Endothelial cell (in vitro differentiated cells): Measurements from ENCODE around the gene MRC1. TPM values are rescaled to one million over a fixed set of nuclear protein-coding genes. Genes with fewer than 3 reads are reported as not detected.

ENCODE experiments used
- DNase-seq: peaks from one replicate; pipeline ENCODE4 v3.0.0; 2021; ENCODE audit warnings: low spot score
- H3K27ac Mint-ChIP-seq: one replicate; pipeline ENCODE4 v1.8.0; 2021; ENCODE audit warnings: mixed read lengths, inconsistent platforms; ENCODE audit not compliant: unreplicated experiment
- H3K27me3 Mint-ChIP-seq: one replicate; pipeline ENCODE4 v1.8.0; 2021; ENCODE audit warnings: mild to moderate bottlenecking, moderate library complexity, mixed read lengths, inconsistent platforms; ENCODE audit not compliant: unreplicated experiment
- H3K36me3 Mint-ChIP-seq: one replicate; pipeline ENCODE4 v1.8.0; 2021; ENCODE audit warnings: mild to moderate bottlenecking, low read depth, mixed read lengths, inconsistent platforms; ENCODE audit not compliant: unreplicated experiment
- H3K4me1 Mint-ChIP-seq: one replicate; pipeline ENCODE4 v1.8.0; 2021; ENCODE audit warnings: mild to moderate bottlenecking, mixed read lengths, inconsistent platforms; ENCODE audit not compliant: unreplicated experiment
- H3K4me3 Mint-ChIP-seq: one replicate; pipeline ENCODE4 v1.8.0; 2021; ENCODE audit warnings: mild to moderate bottlenecking, mixed read lengths, inconsistent platforms; ENCODE audit not compliant: unreplicated experiment
- H3K9me3 Mint-ChIP-seq: one replicate; pipeline ENCODE4 v1.8.0; 2021; ENCODE audit warnings: mixed read lengths, inconsistent platforms; ENCODE audit not compliant: unreplicated experiment
- total RNA-seq: library from RNA; stranded (reverse); fragmentation: NEBNext Ultra II Directional; extraction: Animal tissue kit (Norgen Biotek cat#: 25700); gene quantifications from one replicate; pipeline ENCODE4 v1.2.1, GENCODE V29; 2021; ENCODE audit not compliant: unreplicated experiment
- TF ChIP-seq, protein P1 (sequence below): fragments of 200-600 bp; sonication (generic); IDR thresholded peaks from one replicate; pipeline ENCODE4 v1.5.0; 2021; ENCODE audit warnings: antibody characterized with exemption; ENCODE audit not compliant: unreplicated experiment

Gene MRC1
- total RNA-seq, 1 donor from 2014 or later, result 35.7 TPM

DNA sequence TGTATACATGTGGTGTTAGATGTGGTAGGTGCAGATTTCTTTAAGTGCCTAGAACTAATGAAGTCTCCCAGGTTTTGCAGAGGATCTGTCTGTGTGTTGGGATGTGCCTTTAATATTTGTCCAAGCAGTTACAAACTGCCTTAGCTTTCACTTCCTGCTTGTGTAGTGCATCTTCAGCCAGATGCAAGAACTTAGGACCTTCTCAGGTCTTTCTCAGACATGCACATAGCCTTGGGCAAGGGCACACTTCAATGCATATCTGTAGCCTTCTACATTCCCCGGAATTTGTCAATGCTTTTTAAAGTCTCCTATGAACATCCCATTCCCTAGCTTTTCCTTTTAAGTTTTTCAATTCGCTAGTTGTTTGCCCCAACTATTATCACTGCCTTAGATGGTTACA is 95.4 kb downstream of the MRC1 start:
- H3K9me3 Mint-ChIP-seq, result no peaks in the 10 kb centered on the region

DNA sequence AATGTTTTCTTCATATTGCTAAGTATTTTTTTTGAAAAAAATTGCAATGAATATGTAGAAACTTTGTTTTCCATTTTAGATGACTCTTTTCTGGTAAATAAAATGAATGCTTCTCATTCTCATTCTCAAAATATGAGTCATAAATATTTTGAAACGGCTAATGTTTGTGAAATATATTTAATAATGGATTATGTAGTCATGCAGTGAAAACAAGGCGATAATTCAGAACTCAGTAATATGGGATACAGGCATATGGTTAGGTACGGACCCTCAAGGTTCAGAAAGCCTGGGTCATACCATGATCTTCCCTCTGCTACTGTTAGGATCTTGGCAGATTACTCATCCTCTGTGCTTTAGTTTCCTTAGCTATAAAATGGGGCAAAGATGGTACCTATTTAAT is 96.3 kb downstream of the MRC1 start:
- Mint-ChIP-seq H3K4me3 (no peak overlapping the region), H3K4me1 (peaks cover 7% of the 10 kb centered on the region), H3K27me3 (no peaks in the 10 kb centered on the region), H3K9me3 (no peaks in the 10 kb centered on the region), H3K36me3 (no peaks in the 10 kb centered on the region), H3K27ac (no peak overlapping the region)
- TF ChIP-seq, protein P1, sequence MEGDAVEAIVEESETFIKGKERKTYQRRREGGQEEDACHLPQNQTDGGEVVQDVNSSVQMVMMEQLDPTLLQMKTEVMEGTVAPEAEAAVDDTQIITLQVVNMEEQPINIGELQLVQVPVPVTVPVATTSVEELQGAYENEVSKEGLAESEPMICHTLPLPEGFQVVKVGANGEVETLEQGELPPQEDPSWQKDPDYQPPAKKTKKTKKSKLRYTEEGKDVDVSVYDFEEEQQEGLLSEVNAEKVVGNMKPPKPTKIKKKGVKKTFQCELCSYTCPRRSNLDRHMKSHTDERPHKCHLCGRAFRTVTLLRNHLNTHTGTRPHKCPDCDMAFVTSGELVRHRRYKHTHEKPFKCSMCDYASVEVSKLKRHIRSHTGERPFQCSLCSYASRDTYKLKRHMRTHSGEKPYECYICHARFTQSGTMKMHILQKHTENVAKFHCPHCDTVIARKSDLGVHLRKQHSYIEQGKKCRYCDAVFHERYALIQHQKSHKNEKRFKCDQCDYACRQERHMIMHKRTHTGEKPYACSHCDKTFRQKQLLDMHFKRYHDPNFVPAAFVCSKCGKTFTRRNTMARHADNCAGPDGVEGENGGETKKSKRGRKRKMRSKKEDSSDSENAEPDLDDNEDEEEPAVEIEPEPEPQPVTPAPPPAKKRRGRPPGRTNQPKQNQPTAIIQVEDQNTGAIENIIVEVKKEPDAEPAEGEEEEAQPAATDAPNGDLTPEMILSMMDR, result no peak
- DNase-seq, result no peak

More for the DNA sequence above, 95.4 kb downstream of the MRC1 start:
- Mint-ChIP-seq H3K4me1 (peaks cover 7% of the 10 kb centered on the region), H3K4me3 (no peak overlapping the region), H3K27ac (no peak overlapping the region), H3K27me3 (no peaks in the 10 kb centered on the region), H3K36me3 (no peaks in the 10 kb centered on the region)
- DNase-seq, result no peak
- TF ChIP-seq, protein P1, result no peak

DNA sequence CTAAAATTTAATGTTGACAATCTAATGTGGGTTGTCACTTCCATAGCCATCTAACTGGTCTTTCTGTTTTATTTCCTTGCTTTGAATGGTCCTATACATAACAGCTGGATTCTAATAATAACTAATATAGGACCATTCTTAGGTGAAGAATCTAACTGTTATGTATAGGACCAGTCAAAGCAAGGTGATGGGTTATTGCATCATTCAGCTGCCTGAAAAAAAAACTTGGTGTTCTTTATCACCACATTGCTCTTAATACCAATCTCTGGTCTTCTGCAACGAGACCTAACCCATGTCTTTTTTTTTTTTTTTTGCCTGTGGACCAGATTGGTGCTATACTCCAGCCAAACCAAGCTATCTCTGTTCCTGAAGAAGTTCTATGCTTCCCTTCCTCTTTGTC is 96.9 kb downstream of the MRC1 start:
- Mint-ChIP-seq H3K4me1 (peaks cover 7% of the 10 kb centered on the region), H3K27ac (no peak overlapping the region), H3K36me3 (no peaks in the 10 kb centered on the region), H3K27me3 (no peaks in the 10 kb centered on the region), H3K4me3 (no peak overlapping the region), H3K9me3 (no peaks in the 10 kb centered on the region)
- TF ChIP-seq, protein P1, result no peak
- DNase-seq, result no peak

DNA sequence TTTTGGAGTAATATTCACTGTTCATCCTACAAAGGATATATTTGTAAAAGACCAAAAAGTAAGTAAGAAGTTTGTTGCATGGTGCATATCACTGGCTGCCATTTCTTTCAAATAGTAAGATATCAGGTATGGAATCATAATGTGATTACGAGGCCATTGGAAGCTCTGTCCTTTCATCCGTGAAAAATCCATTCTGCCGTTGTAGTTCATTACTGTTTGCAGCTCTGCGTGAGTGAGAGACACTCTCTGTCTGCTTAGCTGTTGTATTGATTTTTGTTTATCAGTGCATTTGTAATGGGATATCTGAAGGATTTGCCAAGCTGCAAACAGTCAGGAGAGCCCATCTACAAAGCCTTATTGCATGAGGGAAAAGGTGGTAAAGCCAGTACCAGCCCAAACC is 98.5 kb downstream of the MRC1 start:
- Mint-ChIP-seq H3K4me3 (no peak overlapping the region), H3K4me1 (peaks cover 7% of the 10 kb centered on the region), H3K9me3 (no peaks in the 10 kb centered on the region), H3K27ac (no peak overlapping the region), H3K27me3 (no peaks in the 10 kb centered on the region), H3K36me3 (peaks cover 7% of the 10 kb centered on the region)
- TF ChIP-seq, protein P1, result no peak
- DNase-seq, result no peak

DNA sequence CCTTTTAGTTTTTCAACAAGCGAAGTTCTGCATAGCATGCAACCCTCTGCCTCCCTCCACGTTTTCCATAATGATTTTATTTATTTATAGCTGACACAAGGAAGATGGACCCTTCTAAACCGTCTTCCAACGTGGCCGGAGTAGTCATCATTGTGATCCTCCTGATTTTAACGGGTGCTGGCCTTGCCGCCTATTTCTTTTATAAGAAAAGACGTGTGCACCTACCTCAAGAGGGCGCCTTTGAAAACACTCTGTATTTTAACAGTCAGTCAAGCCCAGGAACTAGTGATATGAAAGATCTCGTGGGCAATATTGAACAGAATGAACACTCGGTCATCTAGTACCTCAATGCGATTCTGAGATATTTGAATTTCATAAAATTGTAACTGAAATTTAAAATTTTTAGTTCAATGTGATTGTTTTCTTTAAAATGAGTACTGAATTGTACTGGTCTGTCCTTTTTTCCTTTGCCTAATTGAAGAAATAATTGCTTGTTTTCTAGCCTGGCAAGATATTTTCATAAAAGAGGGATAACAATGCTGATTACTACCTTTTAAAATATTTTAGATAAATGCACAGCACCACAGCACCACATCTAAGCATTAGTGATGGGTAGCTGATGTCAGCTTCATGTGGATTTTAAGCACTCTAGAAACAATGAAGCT is 101.1 kb downstream of the MRC1 start:
- Mint-ChIP-seq H3K36me3 (peaks cover 7% of the 10 kb centered on the region), H3K4me1 (peaks cover 7% of the 10 kb centered on the region), H3K4me3 (no peak overlapping the region), H3K27me3 (no peaks in the 10 kb centered on the region), H3K27ac (no peak overlapping the region), H3K9me3 (no peaks in the 10 kb centered on the region)
- TF ChIP-seq, protein P1, result peak; percentile 70
- DNase-seq, result peak; percentile 37
